Stimulated activated naive CD4-positive, alpha-beta T cell (primary cell): ENCODE results near the gene MYL6B.

Experiments
- DNase-seq, 6 experiments: peaks; one replicate each; lab custom pipeline; 2025; lab: John Stamatoyannopoulos, UW

The MYL6B gene

DNA sequence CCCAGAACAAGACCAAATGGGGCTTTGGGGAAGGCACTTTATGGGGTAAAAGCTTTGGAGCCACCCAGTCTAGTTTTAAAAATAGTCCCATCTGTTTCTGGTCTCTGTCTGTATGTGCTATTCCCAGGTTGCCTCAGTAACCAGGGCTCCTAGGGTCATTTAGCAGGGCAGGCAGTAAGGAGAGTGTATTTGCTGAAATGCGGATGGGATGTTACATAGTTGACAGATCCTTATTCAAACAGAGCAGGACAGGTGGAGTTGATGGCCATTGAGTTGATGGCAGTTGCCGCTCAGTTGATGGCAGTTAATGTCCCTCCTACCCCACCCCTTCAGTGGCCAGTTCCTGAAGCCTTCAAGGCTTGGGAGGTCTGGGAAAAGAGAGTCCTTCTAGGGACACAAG, 29.8 kb upstream of the MYL6B start:
- DNase-seq = no peak

DNA sequence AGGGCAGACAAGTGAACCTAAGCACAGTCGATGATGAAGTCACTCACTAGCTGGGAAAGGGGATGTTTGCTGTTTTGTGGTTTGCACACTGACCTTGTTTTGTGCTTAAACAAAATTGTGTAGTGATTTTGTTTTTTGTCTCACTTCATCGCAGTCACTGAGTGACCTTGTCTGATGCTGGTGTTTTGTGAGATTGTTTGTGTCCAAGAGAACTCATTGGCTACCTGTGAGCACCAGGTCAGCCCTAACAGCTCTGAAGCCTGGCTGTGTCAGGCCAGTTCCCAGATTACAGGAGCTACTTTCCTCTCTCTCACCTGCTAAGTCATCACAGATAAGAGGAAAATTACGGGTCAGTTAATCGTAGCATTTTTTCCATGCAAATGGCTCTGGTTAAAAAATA, 28.3 kb upstream of the MYL6B start:
- DNase-seq = no peak

DNA sequence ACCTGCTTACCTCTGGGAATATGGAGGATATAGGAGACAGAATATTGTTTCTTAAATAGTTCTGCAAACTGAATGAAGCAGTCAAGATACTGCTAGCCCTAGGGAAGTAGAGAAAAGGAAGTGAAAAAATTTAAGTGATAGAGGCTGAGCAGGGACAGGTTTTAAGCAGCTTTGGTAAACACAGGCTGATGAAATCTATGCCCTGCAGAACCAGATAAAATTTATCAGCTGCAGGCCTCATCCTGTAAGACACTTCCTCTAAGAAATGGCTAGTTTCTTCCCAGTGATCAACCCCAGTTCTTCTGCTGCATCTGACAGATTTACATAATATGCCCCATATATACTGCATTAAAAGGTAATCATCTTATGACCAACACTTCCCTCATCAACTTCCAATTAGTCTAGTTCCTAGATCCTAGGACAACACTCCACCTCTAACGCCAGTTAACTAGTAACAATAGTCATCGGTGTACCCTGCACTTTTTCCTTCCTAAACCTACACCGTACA, 25.6 kb upstream of the MYL6B start:
- DNase-seq = peak in 1 of 6 experiments; percentile 37

- no peak for DNase-seq
Observed at GRCh38 chr12:56127485-56127887, 24.9 kb upstream of the MYL6B start.

GRCh38 chr12:56127888-56128669, 24.3 kb upstream of the MYL6B start, which contains the start of gene ESYT1:
ESYT1 (plus strand) TSS chr12:56128267; CDS start chr12:56128320, 53 bp downstream.
- DNase-seq = peak; percentile 89 to 99 (median 98)

- DNase-seq = peak in 3 of 6 experiments; percentile 29 to 48 (median 37)
Observed at GRCh38 chr12:56128670-56129205, 23.6 kb upstream of the MYL6B start.

GRCh38 chr12:56129206-56129941, 23.0 kb upstream of the MYL6B start:
- DNase-seq = peak; percentile 46 to 66 (median 60)

GRCh38 chr12:56129942-56130495, 22.4 kb upstream of the MYL6B start:
- no peak for DNase-seq

DNA sequence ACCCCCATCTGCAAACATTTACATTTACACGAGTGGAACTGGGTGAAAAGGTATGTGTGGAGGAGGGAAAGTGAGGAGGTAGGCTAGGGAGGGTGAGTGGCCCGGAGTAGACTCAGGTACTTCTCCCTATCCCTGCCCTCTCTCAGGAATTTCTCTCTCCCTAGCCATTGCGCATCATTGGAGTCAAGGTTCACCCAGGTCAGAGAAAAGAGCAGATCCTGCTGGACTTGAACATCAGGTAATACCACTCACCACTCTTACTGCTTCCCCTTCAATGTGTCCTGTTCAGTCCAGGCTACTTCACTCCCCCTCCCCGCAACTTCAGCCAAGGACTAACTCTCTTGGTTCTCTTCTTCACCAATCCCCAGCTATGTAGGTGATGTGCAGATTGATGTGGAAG, 21.5 kb upstream of the MYL6B start:
- no peak for DNase-seq

- no peak for DNase-seq
Observed at GRCh38 chr12:56134897-56135296, 17.5 kb upstream of the MYL6B start.

GRCh38 chr12:56137853-56138571, 14.4 kb upstream of the MYL6B start:
- DNase-seq = peak in 2 of 6 experiments; percentile 15 to 42

DNA sequence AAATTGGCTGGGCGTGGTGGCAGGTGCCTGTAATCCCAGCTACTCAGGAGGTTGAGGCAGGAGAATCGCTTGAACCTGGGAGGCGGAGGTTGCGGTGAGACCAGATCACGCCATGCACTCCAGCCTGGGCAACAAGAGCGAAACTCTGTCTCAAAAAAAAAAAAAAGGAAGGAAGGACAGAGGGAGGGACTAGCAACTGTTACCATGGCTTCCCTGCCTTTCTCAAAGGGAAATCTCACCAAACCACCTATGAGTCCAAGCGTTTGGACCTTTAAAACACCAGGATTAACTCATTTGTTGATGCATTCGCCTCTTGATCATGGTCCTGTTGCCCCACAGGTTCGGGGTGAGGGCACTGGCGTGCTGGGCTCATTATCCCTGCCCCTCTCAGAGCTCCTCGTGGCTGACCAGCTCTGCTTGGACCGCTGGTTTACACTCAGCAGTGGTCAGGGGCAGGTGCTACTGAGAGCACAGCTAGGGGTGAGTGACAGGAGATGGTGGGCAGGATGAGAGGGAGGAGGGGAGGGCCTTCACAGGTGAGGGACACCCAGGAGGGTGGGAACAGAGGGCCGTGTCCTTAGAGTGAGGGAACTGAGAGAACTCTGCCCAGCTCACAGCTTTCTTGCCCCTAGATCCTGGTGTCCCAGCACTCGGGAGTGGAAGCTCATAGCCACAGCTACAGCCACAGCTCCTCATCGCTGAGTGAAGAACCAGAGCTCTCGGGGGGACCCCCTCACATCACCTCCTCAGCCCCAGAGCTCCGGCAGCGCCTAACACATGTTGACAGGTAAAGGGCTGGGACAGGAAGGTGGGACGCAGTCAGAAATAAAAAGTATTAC, 10.2 kb upstream of the MYL6B start:
- no peak for DNase-seq

DNA sequence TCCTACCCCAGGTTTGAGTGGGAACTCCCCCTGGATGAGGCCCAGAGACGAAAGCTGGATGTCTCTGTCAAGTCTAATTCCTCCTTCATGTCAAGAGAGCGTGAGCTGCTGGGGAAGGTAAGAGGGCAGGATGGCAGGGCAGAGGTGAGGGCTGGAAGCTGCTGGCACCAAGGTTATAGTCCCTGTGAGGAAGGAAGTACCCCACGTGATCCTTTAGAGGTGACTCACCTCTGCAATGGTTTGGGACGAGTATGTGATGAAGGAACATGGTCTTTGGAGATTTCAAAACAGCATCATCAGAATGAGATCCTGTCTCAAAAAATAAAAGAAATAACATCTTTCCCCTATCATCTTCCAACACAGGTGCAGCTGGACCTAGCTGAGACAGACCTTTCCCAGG, 9.2 kb upstream of the MYL6B start:
- DNase-seq = no peak

GRCh38 chr12:56143870-56144269, 8.5 kb upstream of the MYL6B start:
- no peak for DNase-seq

DNA sequence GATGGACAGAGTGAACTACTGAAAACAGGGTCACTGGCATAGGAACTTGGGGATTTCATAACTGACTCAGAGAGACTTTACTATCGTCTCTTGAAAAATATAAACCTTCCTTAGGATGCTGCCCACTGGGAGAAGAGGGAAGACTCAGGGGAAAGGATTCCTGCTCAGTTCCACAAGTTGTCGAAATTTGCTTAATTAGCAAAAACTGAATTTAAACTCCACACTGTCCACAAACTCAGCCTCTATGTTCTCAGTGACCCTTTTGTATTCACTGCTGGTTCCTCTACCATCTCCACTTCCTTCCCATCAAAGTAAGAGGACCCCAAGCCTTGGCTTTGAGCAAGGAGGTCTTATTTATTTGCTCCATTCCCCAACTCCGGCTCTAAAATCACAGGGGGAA, 7.2 kb upstream of the MYL6B start:
- DNase-seq = no peak

DNA sequence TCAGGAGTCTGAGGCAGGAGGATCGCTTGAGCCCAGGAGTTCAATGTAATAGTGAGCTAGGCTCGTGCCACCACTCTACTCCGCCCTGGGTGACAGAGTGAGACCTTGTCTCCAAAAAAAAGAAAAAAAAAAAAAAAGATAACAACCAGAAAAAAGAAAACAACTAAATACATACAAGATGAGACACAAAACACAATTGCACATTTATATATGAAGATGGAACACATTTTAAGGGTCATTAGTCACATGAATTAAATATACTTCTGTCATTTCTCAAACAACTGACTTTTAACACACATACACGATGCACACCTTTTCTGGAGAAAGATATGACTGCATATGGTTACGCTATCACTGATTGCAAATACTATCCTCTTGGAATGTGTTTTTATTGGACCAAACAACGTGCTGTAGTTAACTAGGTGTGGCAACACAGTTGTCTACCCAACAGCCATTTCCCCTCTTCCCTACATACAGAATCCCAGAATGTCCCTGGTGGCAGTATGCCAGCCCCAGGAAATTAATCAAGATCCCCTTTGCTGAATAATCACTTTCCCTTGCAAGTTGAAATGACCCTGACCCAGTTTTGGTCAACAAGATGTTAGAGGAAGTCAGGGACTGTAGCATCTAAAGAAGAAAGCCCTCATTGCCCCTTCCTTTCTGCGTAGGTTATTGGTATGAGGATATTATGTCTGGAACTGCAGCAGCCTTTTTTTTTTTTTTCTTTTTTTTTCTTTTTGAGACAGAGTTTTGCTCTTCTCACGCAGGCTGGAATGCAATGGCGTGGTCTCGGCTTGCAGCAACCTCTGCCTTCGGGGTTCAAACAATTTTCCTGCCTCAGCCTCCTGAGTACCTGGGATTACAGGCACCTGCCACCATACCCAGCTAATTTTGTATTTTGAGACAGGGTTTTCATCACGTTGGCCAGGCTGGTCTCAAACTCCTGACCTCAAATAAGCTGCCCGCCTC, 5.6 kb upstream of the MYL6B start:
- DNase-seq = no peak

DNA sequence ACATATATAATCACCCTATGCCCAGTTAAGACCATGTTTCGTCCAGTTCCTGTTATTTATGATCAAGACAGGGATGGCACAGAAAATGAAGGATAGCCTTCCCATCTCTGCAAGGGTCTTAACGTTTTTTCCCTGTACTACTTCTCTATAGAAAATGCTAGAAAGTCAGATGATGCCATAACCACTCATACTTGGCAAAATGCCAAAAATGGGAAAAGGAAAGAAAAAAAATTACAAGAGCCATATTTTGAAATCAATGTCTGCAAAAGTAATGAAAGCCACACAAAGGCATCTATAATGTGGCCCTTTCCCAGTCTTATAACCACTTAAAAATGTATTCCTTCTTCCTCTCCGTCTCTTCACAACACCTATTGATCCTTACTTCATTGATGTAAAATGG, 1.8 kb upstream of the MYL6B start:
- DNase-seq = peak in 2 of 6 experiments; percentile 13 to 20

DNA sequence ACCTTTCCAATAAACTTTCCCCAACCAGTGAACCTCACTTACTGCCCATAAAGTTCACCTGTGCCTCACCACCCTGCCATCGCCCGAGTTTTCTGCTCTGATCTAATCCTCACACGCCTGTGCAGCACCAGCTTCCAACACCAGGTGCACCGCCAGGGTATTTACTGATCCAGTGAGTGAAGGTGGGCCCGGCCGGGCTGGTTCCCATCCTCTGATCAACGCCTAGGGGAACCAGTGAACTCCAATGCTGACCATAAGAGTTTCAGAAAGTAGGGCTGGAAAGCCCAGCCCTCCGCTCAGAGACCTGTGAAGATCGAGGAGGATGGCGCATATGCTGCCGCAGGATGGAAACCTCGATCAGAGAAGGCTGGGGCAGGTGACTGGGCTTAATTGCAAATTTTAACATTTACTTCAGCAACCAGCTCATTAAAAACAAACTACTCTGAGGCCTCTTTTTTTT, 685 bp upstream of the MYL6B start:
- peak; percentile 30 to 84 (median 70) for DNase-seq
